ENCODE measurements around the gene NR2C2.

Gene NR2C2

DNA sequence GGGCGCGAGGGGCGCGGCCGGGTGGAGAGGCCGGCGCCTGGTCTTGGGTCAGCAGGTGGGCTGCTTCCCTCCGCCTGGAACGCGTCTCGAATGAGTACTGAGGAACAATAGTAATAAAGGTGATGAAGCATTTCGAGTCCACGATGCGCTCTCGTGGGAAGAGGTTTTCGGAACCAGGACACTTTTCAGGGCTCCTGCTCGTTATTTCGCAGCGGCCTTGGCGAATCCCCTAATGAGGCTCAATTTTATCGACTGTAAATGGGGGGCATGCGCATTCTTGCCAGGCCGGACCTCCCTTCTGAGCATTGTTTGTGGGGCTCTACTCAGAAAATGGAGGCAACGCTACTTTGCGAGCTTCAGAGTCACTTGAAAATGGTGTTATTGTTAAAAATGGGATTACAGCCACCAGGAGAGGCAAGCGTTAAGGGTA, 1.2 kb downstream of the NR2C2 start:
- H3K27ac ChIP-seq, result peak overlapping the region; percentile 100
- TF ChIP-seq, protein P1, sequence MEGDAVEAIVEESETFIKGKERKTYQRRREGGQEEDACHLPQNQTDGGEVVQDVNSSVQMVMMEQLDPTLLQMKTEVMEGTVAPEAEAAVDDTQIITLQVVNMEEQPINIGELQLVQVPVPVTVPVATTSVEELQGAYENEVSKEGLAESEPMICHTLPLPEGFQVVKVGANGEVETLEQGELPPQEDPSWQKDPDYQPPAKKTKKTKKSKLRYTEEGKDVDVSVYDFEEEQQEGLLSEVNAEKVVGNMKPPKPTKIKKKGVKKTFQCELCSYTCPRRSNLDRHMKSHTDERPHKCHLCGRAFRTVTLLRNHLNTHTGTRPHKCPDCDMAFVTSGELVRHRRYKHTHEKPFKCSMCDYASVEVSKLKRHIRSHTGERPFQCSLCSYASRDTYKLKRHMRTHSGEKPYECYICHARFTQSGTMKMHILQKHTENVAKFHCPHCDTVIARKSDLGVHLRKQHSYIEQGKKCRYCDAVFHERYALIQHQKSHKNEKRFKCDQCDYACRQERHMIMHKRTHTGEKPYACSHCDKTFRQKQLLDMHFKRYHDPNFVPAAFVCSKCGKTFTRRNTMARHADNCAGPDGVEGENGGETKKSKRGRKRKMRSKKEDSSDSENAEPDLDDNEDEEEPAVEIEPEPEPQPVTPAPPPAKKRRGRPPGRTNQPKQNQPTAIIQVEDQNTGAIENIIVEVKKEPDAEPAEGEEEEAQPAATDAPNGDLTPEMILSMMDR (conservative IDR thresholded peaks at IDR 0.05), result no peak

DNA sequence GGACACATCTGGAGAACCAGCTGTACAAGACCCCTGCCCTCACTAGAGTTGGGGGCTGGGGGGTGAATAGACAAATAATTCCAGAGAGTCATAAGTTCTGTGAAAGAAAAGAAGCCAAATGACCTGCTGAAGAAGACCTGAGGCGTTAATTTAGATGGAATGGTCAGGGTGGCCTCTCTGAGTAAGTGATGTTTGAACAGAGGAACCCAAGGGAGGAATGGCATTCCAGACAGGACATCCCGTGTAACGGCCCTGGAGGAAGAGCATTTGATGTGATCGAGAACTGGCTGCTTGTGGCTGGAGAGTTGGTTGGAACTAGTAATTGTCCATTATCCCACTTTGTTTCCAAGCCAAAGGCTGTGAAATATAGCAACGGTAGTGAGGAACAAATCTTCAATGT, 1.7 kb downstream of the NR2C2 start:
- TF ChIP-seq, protein P1 (conservative IDR thresholded peaks at IDR 0.05), result no peak
- H3K27ac ChIP-seq, result peak overlapping the region; percentile 100

DNA sequence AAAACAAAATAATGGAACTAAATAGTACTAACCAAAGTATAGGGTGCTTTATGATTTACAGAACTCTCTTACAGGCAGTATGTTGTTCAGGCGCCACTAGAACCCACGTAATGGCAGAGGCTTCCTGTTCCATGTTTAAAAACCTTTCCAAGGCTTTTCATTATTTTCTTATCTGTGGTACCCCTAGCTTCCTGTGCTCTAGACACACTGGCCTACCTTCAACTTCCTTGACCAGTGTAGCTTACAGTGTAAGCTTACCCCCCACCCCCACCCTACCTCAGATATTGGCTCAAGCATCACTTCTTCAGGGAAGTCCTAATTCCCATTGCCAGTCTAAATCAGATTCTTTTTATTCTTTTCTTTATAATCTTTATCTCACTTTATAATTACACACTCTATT, 2.9 kb downstream of the NR2C2 start:
- H3K27ac ChIP-seq, result no peak overlapping the region
- TF ChIP-seq, protein P1 (conservative IDR thresholded peaks at IDR 0.05), result no peak

DNA sequence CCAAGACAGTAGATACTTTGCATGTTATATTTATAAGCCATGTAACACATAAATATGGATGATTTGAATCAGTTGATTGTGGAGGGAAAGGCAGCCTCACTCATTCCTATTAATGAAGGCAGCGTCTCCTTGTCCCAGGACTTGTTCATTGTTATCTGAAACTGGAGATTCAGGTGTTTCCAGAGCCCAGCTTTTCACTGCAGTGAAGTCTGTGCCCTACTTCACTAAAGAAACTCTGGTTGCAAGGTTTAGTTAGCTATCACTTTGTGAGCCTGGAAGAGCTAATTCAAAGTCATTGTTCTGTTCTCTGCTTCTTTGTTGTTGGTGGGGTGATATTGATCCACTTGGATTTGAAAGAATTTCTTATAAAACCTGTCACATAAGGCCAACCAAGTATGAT, 9.8 kb downstream of the NR2C2 start:
- no peak overlapping the region for H3K27ac ChIP-seq
- TF ChIP-seq, protein P1 (conservative IDR thresholded peaks at IDR 0.05), result no peak

DNA sequence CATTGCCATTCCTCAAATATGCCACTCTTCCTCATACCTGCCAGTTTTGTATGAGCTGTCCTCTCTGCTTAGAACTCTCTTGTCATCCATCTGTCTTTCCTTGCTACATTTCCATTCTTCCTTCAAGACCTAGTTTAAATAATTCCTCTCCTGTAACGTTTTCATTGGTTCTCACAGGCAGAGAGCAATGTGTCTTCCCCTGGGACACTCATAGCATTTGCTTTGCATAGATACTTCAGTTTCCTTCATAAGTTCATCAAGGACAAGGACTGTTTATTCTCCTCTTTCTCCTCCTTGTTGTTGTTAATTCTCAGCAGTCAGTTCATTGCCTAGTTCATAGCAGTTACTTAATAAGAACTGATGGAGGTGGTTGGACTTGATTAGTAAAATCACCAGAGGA, 10.5 kb downstream of the NR2C2 start:
- TF ChIP-seq, protein P1 (conservative IDR thresholded peaks at IDR 0.05), result no peak

DNA sequence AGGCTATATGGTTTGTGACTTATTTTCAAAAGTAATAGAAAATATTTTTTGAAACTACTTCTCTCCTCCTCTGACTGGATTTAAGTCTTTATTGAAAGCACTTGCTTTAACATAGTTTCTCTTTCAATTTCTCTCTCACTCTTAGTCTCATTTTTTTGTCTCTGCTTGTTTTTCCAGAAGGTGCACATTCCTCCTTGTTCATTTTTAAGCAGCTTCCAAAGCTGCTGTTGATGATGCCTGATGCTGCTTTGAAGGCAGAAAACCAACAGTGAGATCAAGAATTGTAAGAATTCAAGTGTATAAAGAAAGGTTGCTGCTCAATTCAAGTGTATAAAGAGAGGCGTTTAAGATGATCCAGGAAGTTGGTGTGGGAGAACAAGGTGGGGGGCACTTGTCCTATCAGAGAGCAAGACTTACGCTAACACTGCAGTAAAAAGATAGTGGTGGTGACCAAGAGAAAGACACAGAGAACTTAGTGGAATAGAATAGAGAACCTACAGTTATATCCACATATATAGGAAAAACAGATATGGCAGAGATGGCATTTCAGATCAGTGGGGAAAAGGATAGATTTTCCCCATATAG, 12.1 kb downstream of the NR2C2 start:
- TF ChIP-seq, protein P1 (conservative IDR thresholded peaks at IDR 0.05), result no peak
- no peak overlapping the region for H3K27ac ChIP-seq

More for the DNA sequence above, 10.5 kb downstream of the NR2C2 start:
- no peak overlapping the region for H3K27ac ChIP-seq

DNA sequence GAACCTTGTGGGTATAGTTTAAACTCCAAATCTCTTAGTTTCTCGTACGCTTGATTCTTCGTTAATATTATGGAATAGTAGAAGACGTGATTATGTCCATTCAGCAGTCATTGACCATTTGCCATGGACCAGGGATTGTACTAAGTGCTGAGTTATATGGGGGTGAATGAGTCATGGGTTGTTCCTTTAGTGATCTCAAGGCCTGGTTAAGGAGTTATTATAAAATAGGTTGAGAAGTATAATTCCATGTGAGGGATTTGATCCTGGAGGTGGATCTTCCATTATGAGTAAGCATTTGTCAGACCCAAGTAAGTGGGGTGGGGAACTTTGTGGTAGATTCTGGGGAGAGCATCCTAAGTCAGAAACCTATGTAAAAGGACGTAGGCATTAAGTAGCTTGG, 15.4 kb downstream of the NR2C2 start:
- TF ChIP-seq, protein P1 (conservative IDR thresholded peaks at IDR 0.05), result no peak
- no peak overlapping the region for H3K27ac ChIP-seq
